Keratinocyte (primary cell): ENCODE results near the gene SORBS2. TPM values are rescaled to one million over a fixed set of nuclear protein-coding genes. Genes with fewer than 3 reads are reported as not detected.

ENCODE experiments used
- DNase-seq: peaks from one replicate; pipeline ENCODE4 v3.0.0-alpha.2; 2011; ENCODE audit warnings: low read depth, missing footprints, low spot score
- FAIRE-seq: peaks from 2 replicates; lab custom pipeline; 2011; peaks lifted over from hg19 to GRCh38; lab: Jason Lieb, UNC
- H2AFZ ChIP-seq: 2 replicates; pipeline ENCODE4 v1.6.0; 2012; ENCODE audit warnings: low read length, control low read depth, inconsistent platforms; ENCODE audit not compliant: control insufficient read depth
- H3K27ac ChIP-seq: 2 replicates; pipeline ENCODE4 v1.5.1; 2011; ENCODE audit warnings: low read length; ENCODE audit not compliant: control insufficient read depth, insufficient read depth
- H3K27me3 ChIP-seq: 3 replicates; pipeline ENCODE4 v1.6.0; 2011; ENCODE audit warnings: low read length; ENCODE audit not compliant: control insufficient read depth, insufficient read depth; ENCODE audit errors: extremely low read depth
- H3K36me3 ChIP-seq, 2 experiments: 2 replicates in 1 of 2; 3 replicates in 1 of 2; pipeline ENCODE4 v1.5.1; 2011; ENCODE audit warnings: low read length in 2 of 2, mild to moderate bottlenecking in 1 of 2; ENCODE audit not compliant: control insufficient read depth in 2 of 2, insufficient read depth in 2 of 2; ENCODE audit errors: extremely low read depth in 1 of 2
- H3K4me1 ChIP-seq: 3 replicates; pipeline ENCODE4 v1.5.1; 2011; ENCODE audit warnings: low read length; ENCODE audit not compliant: control insufficient read depth, insufficient read depth; ENCODE audit errors: extremely low read depth
- H3K4me2 ChIP-seq: 3 replicates; pipeline ENCODE4 v1.6.0; 2011; ENCODE audit warnings: low read depth, low read length; ENCODE audit not compliant: control insufficient read depth, insufficient read depth; ENCODE audit errors: extremely low read depth
- H3K4me3 ChIP-seq, 3 experiments: fragments of 200-600 bp in 1 of 3; sonication (generic) in 1 of 3; 2 replicates in 2 of 3; 3 replicates in 1 of 3; pipeline ENCODE4 v1.5.1; 2011 to 2016; ENCODE audit warnings: low read length in 3 of 3, mild to moderate bottlenecking in 3 of 3, control low read depth in 2 of 3, inconsistent platforms in 1 of 3, low read depth in 1 of 3, mixed read lengths in 1 of 3, mixed run types in 1 of 3, moderate library complexity in 1 of 3; ENCODE audit not compliant: control insufficient read depth in 2 of 3, insufficient read depth in 2 of 3; ENCODE audit errors: extremely low read depth in 1 of 3
- H3K79me2 ChIP-seq: 2 replicates; pipeline ENCODE4 v1.6.0; 2012; ENCODE audit warnings: low read length; ENCODE audit not compliant: control insufficient read depth, insufficient read depth
- H3K9ac ChIP-seq: 3 replicates; pipeline ENCODE4 v1.6.0; 2011; ENCODE audit warnings: low read length; ENCODE audit not compliant: control insufficient read depth, insufficient read depth; ENCODE audit errors: extremely low read depth
- H3K9me1 ChIP-seq: 3 replicates; pipeline ENCODE4 v1.6.0; 2011; ENCODE audit warnings: low read length; ENCODE audit not compliant: control insufficient read depth, insufficient read depth; ENCODE audit errors: extremely low read depth
- H3K9me3 ChIP-seq: 2 replicates; pipeline ENCODE4 v1.5.1; 2012; ENCODE audit warnings: low read depth, low read length; ENCODE audit not compliant: control insufficient read depth
- H4K20me1 ChIP-seq: 3 replicates; pipeline ENCODE4 v1.6.0; 2011; ENCODE audit warnings: low read length; ENCODE audit not compliant: control insufficient read depth, insufficient read depth; ENCODE audit errors: extremely low read depth
- CTCF ChIP-seq, 3 experiments: IDR thresholded peaks in 1 of 3; conservative IDR thresholded peaks in 1 of 3; optimal IDR thresholded peaks in 1 of 3; 2 replicates in 2 of 3; 3 replicates in 1 of 3; pipeline versions ENCODE3 to v1.5.1; 2011; ENCODE audit warnings: low read length in 3 of 3, mild to moderate bottlenecking in 3 of 3, moderate library complexity in 2 of 3, control low read depth in 1 of 3, inconsistent platforms in 1 of 3; ENCODE audit not compliant: insufficient read depth in 2 of 3; ENCODE audit errors: extremely low read depth in 1 of 3
- EZH2 ChIP-seq: IDR thresholded peaks from one replicate; pipeline ENCODE4 v1.6.1; 2012; ENCODE audit warnings: inconsistent platforms, mild to moderate bottlenecking, low read length, moderate library complexity
- dilution Hi-C: fragments of 300-500 bp; cut with MboI; formaldehyde crosslinking; loops from one replicate; pipeline ENCODE4 v1.7.0; 2020; ENCODE audit warnings: low sequenced_read_pairs; ENCODE audit not compliant: extremely low pct_ligation_motif_present
- polyA plus RNA-seq, 5 experiments: library from polyadenylated mRNA; depleted of rRNA in 3 of 5; stranded (reverse) in 3 of 5; stranded (forward) in 1 of 5; unstranded in 1 of 5; fragments of >200 nt; gene quantifications; 1 replicate in 1 of 5; 2 replicates in 3 of 5; 3 replicates in 1 of 5; pipeline versions ENCODE4 v1.2.1 to v1.2.3, GENCODE V29; 2011 to 2012; ENCODE audit warnings: missing spikeins in 2 of 5, low read depth in 1 of 5, low replicate concordance in 1 of 5

SORBS2 gene
- polyA plus RNA-seq, 1 donor (not counting 4 experiments of a cell fraction or from before 2014, with no cell fraction given): 0.14 TPM

- Histone ChIP-seq H3K27me3 (no peaks in the 10 kb centered on the region), H2AFZ (no peak overlapping the region), H3K27ac (no peak overlapping the region), H3K4me3 (no peak overlapping the region), H3K4me2 (no peak overlapping the region), H3K79me2 (no peaks in the 10 kb centered on the region), H3K9ac (no peak overlapping the region), H3K9me1 (no peaks in the 10 kb centered on the region), H3K36me3 (no peaks in the 10 kb centered on the region), H4K20me1 (no peaks in the 10 kb centered on the region), H3K9me3 (no peaks in the 10 kb centered on the region), H3K4me1 (no peaks in the 10 kb centered on the region)
- TF ChIP-seq CTCF (optimal IDR thresholded peaks at IDR 0.05 in 1 of 3, IDR thresholded peaks at IDR 0.05 in 1 of 3, conservative IDR thresholded peaks at IDR 0.05 in 1 of 3; ENCODE audit: extremely low read depth in 1 of 3, insufficient read depth in 2 of 3, low read length in 3 of 3) (no peak), EZH2 (no peak)
- dilution Hi-C loops: no loop called here
- no peak for DNase-seq
- no peak for FAIRE-seq
These were observed 147.5 kb downstream of the SORBS2 start for GRCh38 chr4:185664481-185664880.

GRCh38 chr4:185662030-185662778, 149.8 kb downstream of the SORBS2 start:
- Histone ChIP-seq H3K9ac (no peak overlapping the region), H3K36me3 (no peaks in the 10 kb centered on the region), H3K27me3 (no peaks in the 10 kb centered on the region), H3K4me3 (no peak overlapping the region), H3K27ac (no peak overlapping the region), H3K9me3 (no peaks in the 10 kb centered on the region), H2AFZ (no peak overlapping the region), H3K79me2 (no peaks in the 10 kb centered on the region), H3K9me1 (no peaks in the 10 kb centered on the region), H4K20me1 (no peaks in the 10 kb centered on the region), H3K4me2 (no peak overlapping the region), H3K4me1 (no peaks in the 10 kb centered on the region)
- TF ChIP-seq EZH2 (no peak), CTCF (optimal IDR thresholded peaks at IDR 0.05 in 1 of 3, IDR thresholded peaks at IDR 0.05 in 1 of 3, conservative IDR thresholded peaks at IDR 0.05 in 1 of 3; ENCODE audit: extremely low read depth in 1 of 3, insufficient read depth in 2 of 3, low read length in 3 of 3) (no peak)
- DNase-seq (no peak), FAIRE-seq (no peak)
- dilution Hi-C loops: no loop called here
